Gastrocnemius medialis (tissue), 4 donors: Measurements from ENCODE around the gene MECR. TPM values are rescaled to one million over a fixed set of nuclear protein-coding genes. Genes with fewer than 3 reads are reported as not detected.

Source experiments
- ATAC-seq, 2 donors: fragments of 150-250 bp; one replicate each; pipeline ENCODE4 v1.9.1; 2016
- DNase-seq, 2 donors: peaks; one replicate each; pipeline ENCODE4 v3.0.0-alpha.2; 2019
- H3K27ac ChIP-seq, 4 donors: fragments of 200-600 bp; sonication (generic); 1 replicate in 1 of 4; 2 replicates in 3 of 4; pipeline ENCODE4 v1.5.1; 2016 to 2018; ENCODE audit warnings: mild to moderate bottlenecking in 2 of 4, moderate library complexity in 1 of 4
- H3K27me3 ChIP-seq, 3 donors: fragments of 200-600 bp; sonication (generic) in 2 of 3; 1 replicate in 1 of 3; 2 replicates in 2 of 3; pipeline versions ENCODE4 v1.5.1 to v1.6.0; 2016 to 2019; ENCODE audit warnings: mild to moderate bottlenecking in 1 of 3, moderate library complexity in 1 of 3
- H3K36me3 ChIP-seq, 2 donors: fragments of 200-600 bp; sonication (generic) in 1 of 2; one replicate each; pipeline ENCODE4 v1.5.1; 2017 to 2018
- H3K4me1 ChIP-seq, 2 donors: fragments of 200-600 bp; sonication (generic) in 1 of 2; one replicate each; pipeline ENCODE4 v1.5.1; 2016 to 2017; ENCODE audit warnings: mild to moderate bottlenecking in 2 of 2
- H3K4me3 ChIP-seq, 4 donors: fragments of 200-600 bp; sonication (generic) in 3 of 4; 1 replicate in 1 of 4; 2 replicates in 3 of 4; pipeline ENCODE4 v1.5.1; 2016 to 2019; ENCODE audit warnings: mild to moderate bottlenecking in 2 of 4
- H3K9me3 ChIP-seq, 3 donors: fragments of 200-600 bp; sonication (generic) in 2 of 3; 1 replicate in 1 of 3; 2 replicates in 2 of 3; pipeline ENCODE4 v1.5.1; 2016 to 2019
- POLR2A ChIP-seq, 2 donors: fragments of 450-650 bp; IDR thresholded peaks; one replicate each; pipeline ENCODE4 v1.6.1; 2017; ENCODE audit warnings: antibody characterized with exemption in 2 of 2, mild to moderate bottlenecking in 2 of 2, moderate library complexity in 2 of 2
- in situ Hi-C, 4 donors: fragments of 200-750 bp; cut with MboI; loops; one replicate each; pipeline versions ENCODE4 v1.15.0 to v1.8.0; 2017; ENCODE audit warnings: low sequenced_read_pairs in 4 of 4
- intact Hi-C: fragments of 100-400 bp; cut with DNase I; formaldehyde crosslinking; loops from one replicate; pipeline ENCODE4 v1.15.1; 2023; ENCODE audit warnings: low total_unique reads
- total RNA-seq, 4 donors: library from RNA; depleted of rRNA; stranded (reverse); fragments of >200 nt; gene quantifications; one replicate each; pipeline versions ENCODE4 v1.1.0 to v1.2.3, GENCODE V29; 2016
- TF ChIP-seq, protein P1 (sequence below), 5 experiments: fragments of 450-650 bp in 3 of 5; fragments of 200-600 bp in 2 of 5; sonication (generic) in 2 of 5; IDR thresholded peaks in 4 of 5; conservative IDR thresholded peaks in 1 of 5; 1 replicate in 4 of 5; 2 replicates in 1 of 5; pipeline ENCODE4 v1.5.1; 2016 to 2019; ENCODE audit warnings: antibody characterized with exemption in 5 of 5, mild to moderate bottlenecking in 3 of 5, moderate library complexity in 3 of 5

MECR gene
- total RNA-seq, 4 donors from 2014 or later: 21.9 to 29.8 (median 26.6) TPM

DNA sequence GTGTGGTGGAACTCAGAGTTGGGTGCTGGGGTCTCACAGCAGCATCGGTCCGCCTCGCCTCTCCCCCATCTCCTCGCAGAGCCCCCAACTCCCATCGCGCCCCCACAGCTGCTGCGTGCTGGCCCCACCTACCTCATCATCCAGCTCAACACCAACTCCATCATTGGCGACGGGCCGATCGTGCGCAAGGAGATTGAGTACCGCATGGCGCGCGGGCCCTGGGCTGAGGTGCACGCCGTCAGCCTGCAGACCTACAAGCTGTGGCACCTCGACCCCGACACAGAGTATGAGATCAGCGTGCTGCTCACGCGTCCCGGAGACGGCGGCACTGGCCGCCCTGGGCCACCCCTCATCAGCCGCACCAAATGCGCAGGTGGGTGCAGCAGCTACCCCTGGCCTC lies 29.8 kb upstream of the MECR start:
- Histone ChIP-seq H3K36me3 (no peaks in the 10 kb centered on the region), H3K9me3 (no peaks in the 10 kb centered on the region), H3K27me3 (no peaks in the 10 kb centered on the region), H3K4me1 (peaks cover 0 to 8% of the 10 kb centered on the region in 2 donors), H3K4me3 (peak overlapping the region in 1 of 4 donors; percentile 59), H3K27ac (no peak overlapping the region)
- intact Hi-C loops: no loop called here
- TF ChIP-seq, protein P1, sequence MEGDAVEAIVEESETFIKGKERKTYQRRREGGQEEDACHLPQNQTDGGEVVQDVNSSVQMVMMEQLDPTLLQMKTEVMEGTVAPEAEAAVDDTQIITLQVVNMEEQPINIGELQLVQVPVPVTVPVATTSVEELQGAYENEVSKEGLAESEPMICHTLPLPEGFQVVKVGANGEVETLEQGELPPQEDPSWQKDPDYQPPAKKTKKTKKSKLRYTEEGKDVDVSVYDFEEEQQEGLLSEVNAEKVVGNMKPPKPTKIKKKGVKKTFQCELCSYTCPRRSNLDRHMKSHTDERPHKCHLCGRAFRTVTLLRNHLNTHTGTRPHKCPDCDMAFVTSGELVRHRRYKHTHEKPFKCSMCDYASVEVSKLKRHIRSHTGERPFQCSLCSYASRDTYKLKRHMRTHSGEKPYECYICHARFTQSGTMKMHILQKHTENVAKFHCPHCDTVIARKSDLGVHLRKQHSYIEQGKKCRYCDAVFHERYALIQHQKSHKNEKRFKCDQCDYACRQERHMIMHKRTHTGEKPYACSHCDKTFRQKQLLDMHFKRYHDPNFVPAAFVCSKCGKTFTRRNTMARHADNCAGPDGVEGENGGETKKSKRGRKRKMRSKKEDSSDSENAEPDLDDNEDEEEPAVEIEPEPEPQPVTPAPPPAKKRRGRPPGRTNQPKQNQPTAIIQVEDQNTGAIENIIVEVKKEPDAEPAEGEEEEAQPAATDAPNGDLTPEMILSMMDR (IDR thresholded peaks at IDR 0.05 in 4 of 5, conservative IDR thresholded peaks at IDR 0.05 in 1 of 5): no peak
- TF ChIP-seq POLR2A (IDR thresholded peaks at IDR 0.05): no peak
- in situ Hi-C loops: loop anchor here in 2 of 4 donors (25.0 kb wide), 2 partner anchors 1102 to 1427 kb away; no protein-coding TSS in a partner anchor
- ATAC-seq (no peak), DNase-seq (no peak)

DNA sequence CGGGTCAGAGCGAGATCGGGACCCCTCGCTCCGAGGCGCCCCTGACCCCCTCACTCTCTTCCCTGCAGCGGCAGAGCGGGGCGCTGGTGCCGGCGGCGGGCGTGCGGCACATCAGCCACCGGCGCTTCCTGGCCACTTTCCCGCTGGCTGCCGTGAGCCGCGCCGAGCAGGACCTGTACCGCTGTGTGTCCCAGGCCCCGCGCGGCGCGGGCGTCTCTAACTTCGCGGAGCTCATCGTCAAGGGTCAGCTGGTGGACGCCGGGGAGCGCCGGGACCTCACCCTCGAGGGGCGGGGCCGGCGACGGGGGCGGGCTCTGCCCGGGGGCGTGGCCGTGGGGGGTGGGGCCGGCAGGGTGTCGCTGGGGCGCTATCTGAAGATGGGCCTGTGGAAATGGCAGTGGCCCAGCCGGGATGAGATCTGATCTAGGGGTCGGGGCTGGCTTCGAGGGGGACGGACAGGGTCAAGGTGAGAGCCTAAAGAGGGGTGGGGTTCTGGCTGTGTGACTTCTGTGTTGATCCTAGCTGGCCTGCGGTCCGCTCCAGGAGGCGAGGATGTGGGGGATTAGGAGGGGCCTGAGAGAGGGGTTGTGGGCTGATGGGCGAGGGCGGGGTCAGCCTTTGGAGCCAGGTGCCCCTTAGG lies 29.2 kb upstream of the MECR start:
- Histone ChIP-seq H3K9me3 (no peaks in the 10 kb centered on the region), H3K27me3 (no peaks in the 10 kb centered on the region), H3K4me1 (peaks cover 0 to 8% of the 10 kb centered on the region in 2 donors), H3K36me3 (no peaks in the 10 kb centered on the region), H3K4me3 (peak overlapping the region; percentile 55 to 61 (median 59)), H3K27ac (no peak overlapping the region)
- TF ChIP-seq, protein P1 (IDR thresholded peaks at IDR 0.05 in 4 of 5, conservative IDR thresholded peaks at IDR 0.05 in 1 of 5): no peak
- TF ChIP-seq POLR2A (IDR thresholded peaks at IDR 0.05): no peak
- in situ Hi-C loops (loop anchor here in 2 of 4 donors (25.0 kb wide), 2 partner anchors 1102 to 1427 kb away; no protein-coding TSS in a partner anchor), intact Hi-C loops (no loop called here)
- peak; percentile 67 to 68 for ATAC-seq
- peak; percentile 32 to 43 for DNase-seq

DNA sequence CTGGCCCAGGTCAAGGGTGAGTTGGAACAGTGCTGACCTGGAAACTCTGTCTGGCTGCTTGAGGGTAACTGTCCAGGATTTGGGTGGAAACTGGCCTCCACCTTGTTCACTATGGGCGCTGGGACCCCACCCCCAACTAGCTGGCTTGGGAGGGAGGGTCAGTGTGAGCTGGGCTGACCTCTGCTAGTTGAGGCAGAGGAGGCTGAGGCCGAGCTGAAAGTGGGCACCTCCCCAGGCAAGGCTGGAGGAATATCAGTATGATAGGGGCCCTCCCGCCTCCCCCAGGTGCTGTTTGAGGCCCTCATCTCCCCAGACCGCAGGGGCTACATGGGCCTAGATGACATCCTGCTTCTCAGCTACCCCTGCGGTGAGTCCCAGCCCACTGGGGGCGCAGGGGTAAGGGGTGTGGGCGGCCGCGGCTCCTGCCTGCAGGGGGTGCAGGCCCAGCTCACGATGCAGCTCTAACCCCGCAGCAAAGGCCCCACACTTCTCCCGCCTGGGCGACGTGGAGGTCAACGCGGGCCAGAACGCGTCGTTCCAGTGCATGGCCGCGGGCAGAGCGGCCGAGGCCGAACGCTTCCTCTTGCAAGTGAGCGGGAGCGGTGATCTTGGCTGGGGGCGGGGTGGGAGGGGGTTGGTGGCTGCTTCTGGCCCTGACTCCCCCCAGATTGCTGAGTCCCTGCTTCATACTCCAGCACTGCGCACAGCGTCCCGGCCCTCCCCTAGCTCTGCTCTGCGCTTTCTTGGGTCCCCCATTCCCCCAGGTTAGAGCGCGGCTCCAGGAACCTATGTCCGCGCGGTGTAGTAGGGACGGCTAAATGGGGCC lies 28.5 kb upstream of the MECR start:
- intact Hi-C loops (no loop called here), in situ Hi-C loops (loop anchor here in 2 of 4 donors (25.0 kb wide), 2 partner anchors 1103 to 1428 kb away; no protein-coding TSS in a partner anchor)
- H3K27ac ChIP-seq: no peak overlapping the region
- TF ChIP-seq POLR2A (IDR thresholded peaks at IDR 0.05): no peak
- TF ChIP-seq, protein P1 (IDR thresholded peaks at IDR 0.05 in 4 of 5, conservative IDR thresholded peaks at IDR 0.05 in 1 of 5): no peak
- H3K36me3 ChIP-seq: no peaks in the 10 kb centered on the region
- DNase-seq: no peak
- peak overlapping the region; percentile 55 to 61 (median 59) for H3K4me3 ChIP-seq
- peak; percentile 24 to 33 for ATAC-seq
- peaks cover 0 to 8% of the 10 kb centered on the region in 2 donors for H3K4me1 ChIP-seq
- H3K27me3 ChIP-seq: no peaks in the 10 kb centered on the region
- H3K9me3 ChIP-seq: no peaks in the 10 kb centered on the region

DNA sequence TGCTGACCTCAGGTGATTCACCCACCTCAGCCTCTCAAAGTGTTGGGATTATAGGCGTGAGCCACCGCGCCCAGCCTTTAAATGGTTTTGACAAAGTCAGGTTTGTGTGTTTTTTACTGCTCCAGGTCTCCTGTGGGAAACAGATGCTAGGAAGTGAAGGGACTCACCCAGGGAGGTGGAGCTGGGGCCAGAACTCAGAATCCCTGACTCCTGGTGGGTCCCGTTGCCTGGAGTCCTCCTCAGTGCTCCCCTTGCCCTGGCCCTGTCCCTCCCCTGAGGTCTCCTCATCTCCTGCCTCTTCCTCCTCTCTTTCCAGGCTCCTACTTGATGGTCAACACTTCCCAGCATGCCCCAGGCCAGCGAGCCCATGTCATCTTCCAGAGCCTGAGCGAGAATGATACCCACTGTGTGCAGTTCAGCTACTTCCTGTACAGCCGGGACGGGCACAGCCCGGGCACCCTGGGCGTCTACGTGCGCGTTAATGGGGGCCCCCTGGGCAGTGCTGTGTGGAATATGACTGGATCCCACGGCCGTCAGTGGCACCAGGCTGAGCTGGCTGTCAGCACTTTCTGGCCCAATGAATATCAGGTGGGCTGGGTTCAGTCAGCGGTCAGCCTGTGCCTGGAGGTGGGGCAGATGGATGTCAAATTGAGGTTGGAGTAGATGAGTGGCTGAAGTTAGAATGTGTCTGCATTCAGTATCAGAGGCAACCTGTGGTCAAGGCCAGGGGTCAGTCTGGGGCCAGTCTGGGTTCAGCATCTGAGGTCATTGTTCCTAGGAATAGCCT lies 27.6 kb upstream of the MECR start:
- intact Hi-C loops: no loop called here
- Histone ChIP-seq H3K4me3 (no peak overlapping the region), H3K9me3 (no peaks in the 10 kb centered on the region), H3K27ac (no peak overlapping the region), H3K36me3 (no peaks in the 10 kb centered on the region), H3K27me3 (no peaks in the 10 kb centered on the region), H3K4me1 (peaks cover 0 to 8% of the 10 kb centered on the region in 2 donors)
- in situ Hi-C loops: loop anchor here in 2 of 4 donors (25.0 kb wide), 2 partner anchors 1104 to 1429 kb away; no protein-coding TSS in a partner anchor
- ATAC-seq: no peak
- no peak for DNase-seq
- TF ChIP-seq, protein P1 (IDR thresholded peaks at IDR 0.05 in 4 of 5, conservative IDR thresholded peaks at IDR 0.05 in 1 of 5): no peak
- TF ChIP-seq POLR2A (IDR thresholded peaks at IDR 0.05): no peak
